ENCODE data around the gene OCA2.
"Not testable (repeated sequence)": the region's sequence is repeated elsewhere in the genome, so short reads cannot be mapped to it uniquely, and the experiment has no call there.

Gene OCA2

GRCh38 chr15:27848936-27849335 lies 250.2 kb downstream of the OCA2 start:
- not testable (repeated sequence) for DNase-seq (ENCODE audit: low read depth in 2 of 2)

GRCh38 chr15:27847775-27848710 lies 251.1 kb downstream of the OCA2 start:
- DNase-seq (ENCODE audit: low read depth in 2 of 2) = no peak

- DNase-seq (ENCODE audit: low read depth in 2 of 2) = no peak
Observed at GRCh38 chr15:27846722-27847395, 252.3 kb downstream of the OCA2 start.

- DNase-seq (ENCODE audit: low read depth in 2 of 2) = no peak
Observed at GRCh38 chr15:27845535-27846369, 253.4 kb downstream of the OCA2 start.

- DNase-seq (ENCODE audit: low read depth in 2 of 2) = peak; percentile 75 to 76
Observed at GRCh38 chr15:27844018-27844666, 255.0 kb downstream of the OCA2 start.

- no peak for DNase-seq (ENCODE audit: low read depth in 2 of 2)
Observed at GRCh38 chr15:27843146-27843545, 256.0 kb downstream of the OCA2 start.

- DNase-seq (ENCODE audit: low read depth in 2 of 2) = no peak
Observed at GRCh38 chr15:27842526-27842925, 256.6 kb downstream of the OCA2 start.

GRCh38 chr15:27835233-27835939 lies 263.7 kb downstream of the OCA2 start:
- no peak for DNase-seq (ENCODE audit: low read depth in 2 of 2)

- no peak for DNase-seq (ENCODE audit: low read depth in 2 of 2)
Observed at GRCh38 chr15:27834684-27835083, 264.4 kb downstream of the OCA2 start.

GRCh38 chr15:27833974-27834373 lies 265.1 kb downstream of the OCA2 start:
- no peak for DNase-seq (ENCODE audit: low read depth in 2 of 2)

GRCh38 chr15:27833178-27833577 lies 265.9 kb downstream of the OCA2 start:
- no peak for DNase-seq (ENCODE audit: low read depth in 2 of 2)

- no peak for DNase-seq (ENCODE audit: low read depth in 2 of 2)
Observed at GRCh38 chr15:27832237-27832596, 266.9 kb downstream of the OCA2 start.

GRCh38 chr15:27831384-27832236 lies 267.5 kb downstream of the OCA2 start:
- no peak for DNase-seq (ENCODE audit: low read depth in 2 of 2)

- DNase-seq (ENCODE audit: low read depth in 2 of 2) = no peak
Observed at GRCh38 chr15:27828746-27829145, 270.4 kb downstream of the OCA2 start.

GRCh38 chr15:27826902-27827714 lies 272.0 kb downstream of the OCA2 start:
- peak; percentile 49 to 51 for DNase-seq (ENCODE audit: low read depth in 2 of 2)

GRCh38 chr15:27826411-27826810 lies 272.7 kb downstream of the OCA2 start:
- DNase-seq (ENCODE audit: low read depth in 2 of 2) = no peak

- DNase-seq (ENCODE audit: low read depth in 2 of 2) = no peak
Observed at GRCh38 chr15:27824841-27825422, 274.2 kb downstream of the OCA2 start.

GRCh38 chr15:27821273-27821672 lies 277.8 kb downstream of the OCA2 start:
- no peak for DNase-seq (ENCODE audit: low read depth in 2 of 2)

- DNase-seq (ENCODE audit: low read depth in 2 of 2) = no peak
Observed at GRCh38 chr15:27820722-27821121, 278.4 kb downstream of the OCA2 start.

All from fibroblast of skin of left quadriceps (primary cell).